HG03558 (cell line): ENCODE measurements around the gene MXD1.

Experiments
- ATAC-seq: cut with Tn5 transposase; IDR thresholded peaks from one replicate; pipeline ENCODE4 v1.9.1; 2021; ENCODE audit warnings: moderate number of reproducible peaks; ENCODE audit not compliant: unreplicated experiment; ENCODE audit errors: extremely low read depth

MXD1 gene

DNA sequence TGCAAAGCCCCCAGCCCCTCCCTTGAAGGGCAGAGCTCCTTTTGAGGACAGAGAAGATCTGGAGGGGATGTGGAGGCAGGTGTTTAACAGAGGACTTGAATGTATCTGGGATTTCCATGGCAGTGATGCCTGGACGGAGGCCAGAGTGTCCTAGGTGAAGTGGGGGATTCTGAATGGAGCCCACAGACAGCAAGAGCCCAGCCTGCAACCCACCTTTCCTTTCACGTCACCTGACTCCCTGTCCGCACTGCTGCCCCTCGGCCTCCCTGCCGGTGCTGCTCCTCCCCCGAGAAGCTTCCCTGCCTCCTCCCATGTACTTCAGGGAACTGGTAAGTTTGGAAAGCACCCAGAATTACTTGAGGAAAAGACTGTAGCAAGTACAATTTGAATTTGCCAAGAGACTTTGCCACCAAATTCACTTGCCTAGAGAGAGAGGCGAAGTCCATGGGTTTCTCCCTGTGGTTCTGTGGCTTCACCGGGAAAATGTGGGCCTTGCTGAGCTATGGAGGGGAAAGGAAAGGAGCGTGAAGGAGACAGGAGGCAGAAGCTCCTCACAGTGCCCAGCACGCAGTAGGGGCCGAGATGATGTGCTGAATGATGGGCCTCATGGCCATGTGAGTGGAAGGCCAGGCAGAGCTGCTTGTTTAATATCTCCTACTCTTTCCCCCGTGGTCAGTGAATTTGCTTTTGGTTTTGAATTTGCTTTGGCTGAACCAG is 60.4 kb downstream of the MXD1 start:
- no peak for ATAC-seq

DNA sequence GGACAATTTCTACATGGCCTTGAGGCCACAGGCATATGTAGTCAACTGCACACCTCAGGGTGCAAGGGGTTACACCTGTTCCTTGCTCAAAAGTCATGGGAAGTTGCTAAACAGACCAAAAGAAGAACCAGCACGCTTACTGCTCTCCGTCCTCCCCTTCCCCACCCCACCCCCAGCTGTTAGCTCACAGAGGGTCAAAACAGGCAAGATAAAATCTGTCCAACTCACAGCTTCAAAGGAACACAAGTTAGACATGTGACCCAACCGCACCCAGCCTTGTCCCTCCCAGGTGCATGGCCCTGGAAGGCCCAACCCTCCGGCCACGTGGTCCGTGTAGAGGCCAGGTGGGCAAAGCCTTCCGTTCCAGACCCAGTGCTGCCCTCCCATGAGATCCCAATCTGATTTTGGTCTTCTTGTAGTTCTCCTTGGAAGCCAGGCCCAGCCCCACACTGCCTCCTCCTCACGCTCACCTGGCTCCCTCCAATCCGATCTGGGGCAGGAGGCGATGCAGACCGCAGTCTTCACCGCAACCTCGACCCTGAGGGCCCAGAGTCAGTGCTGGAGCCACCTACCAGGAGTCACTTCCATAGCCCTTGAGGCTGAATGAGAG is 61.0 kb downstream of the MXD1 start:
- no peak for ATAC-seq

DNA sequence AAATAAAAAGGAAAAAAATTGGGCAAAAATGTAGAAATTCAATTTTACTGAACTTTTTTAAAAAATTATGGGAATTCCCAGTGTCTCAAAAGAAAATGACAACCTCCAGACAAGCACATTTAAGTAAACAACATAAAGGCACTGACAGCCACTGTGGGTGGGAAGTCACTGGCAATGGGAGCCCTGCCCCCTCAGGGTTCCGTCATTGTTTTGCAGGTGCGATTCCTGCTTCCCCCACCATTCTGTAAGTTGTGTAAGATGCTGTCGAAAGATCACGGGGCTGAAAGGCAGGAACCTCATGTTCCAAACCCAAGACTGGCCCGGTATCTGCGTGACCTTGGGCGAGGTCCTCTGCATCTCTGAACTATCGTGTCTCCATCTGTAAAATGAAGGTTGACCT is 62.3 kb downstream of the MXD1 start:
- no peak for ATAC-seq

DNA sequence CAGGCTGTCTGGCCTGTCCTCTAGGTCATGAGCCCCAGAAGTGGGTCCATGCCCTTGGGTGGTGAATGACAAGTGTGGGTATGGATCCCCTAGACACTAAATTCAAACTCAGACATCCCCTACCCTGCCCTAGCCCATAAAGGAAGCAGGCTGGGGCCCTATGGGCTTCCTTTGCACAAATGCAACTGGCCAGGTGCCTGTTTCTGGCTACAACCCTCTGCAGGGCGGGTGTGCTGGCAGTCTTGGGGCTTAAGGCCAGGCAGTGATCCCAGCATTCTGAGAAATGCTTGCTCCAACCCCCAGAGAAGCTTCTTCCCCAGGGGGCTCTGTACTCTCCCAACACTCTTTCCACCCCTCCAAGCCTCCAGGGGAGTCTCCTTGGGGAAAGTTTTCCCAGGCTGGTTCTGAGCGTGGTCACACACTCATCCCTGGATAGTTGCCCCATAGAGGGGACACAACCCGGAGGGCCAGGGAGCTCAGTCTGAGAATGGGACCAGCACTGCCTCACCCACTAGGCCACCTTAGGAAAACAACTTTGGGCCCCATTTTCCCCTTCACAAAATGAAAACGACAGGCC is 63.1 kb downstream of the MXD1 start:
- ATAC-seq, result no peak

DNA sequence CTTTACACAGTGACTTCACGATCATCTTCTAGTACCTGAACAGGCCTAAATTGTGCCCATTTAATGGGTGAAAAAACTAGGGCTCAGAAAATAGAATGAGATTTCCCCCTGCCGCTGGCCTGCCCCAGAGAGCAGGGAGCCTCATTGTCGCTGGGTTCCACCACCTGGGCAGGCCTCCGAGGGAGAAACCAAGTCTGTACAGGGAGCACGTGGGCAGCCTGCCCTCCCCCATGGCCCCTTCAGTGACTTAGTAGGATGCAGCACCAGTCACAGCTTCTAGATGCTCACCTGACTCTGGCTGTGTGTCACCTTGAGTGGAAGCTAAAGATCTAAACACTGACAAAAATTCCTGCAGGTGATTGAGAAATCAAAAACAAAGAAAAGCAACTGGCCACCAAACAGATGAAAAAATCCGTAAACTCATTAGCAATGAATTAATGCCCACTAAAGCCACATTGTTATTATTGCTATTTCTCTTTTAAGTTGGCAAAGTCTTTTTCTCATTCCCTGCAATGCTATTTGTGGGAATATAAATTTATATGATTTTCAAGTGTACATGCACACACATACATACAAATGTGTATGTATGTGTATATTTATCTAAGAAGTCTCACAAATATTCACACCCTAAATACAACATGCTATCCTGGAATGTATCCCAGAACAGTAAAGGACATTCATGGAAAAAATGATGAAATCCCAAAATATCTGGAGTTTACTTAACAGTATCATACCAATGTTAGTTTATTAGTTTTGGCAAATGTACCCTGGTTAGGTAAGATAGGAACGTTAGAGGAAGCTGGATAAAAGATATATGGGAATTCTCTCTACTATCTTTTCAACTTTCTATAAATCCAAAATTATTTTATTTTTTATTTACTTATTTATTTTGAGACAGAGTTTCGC is 65.2 kb downstream of the MXD1 start:
- no peak for ATAC-seq

DNA sequence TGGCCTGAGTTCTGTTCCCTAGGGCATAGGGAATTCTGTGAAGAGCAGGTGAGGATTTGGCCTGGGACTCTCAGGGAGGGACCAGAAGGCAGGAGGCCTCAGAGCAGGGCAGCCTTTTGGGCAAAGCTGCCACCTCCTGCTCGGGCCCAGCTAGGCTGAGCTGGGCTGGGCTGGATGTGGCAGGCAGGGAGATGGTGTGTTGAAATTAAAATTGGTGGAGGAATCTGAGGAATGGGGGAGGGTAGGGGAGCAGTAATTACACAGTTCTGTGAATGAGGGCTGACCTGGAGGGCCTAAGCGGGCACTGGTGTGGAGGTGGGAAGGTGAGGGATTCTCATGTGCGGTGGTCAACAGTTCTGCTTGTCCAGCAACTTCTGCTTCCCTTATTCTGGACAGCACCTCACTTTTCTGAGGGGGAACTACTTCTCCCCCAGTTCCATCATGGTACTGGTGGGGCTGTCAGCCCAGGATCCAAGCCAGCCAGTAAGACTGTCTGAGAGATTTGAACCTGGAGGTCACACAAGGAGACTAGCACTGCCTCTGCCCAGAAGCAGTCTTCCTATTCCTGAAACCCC is 68.6 kb downstream of the MXD1 start:
- no peak for ATAC-seq

DNA sequence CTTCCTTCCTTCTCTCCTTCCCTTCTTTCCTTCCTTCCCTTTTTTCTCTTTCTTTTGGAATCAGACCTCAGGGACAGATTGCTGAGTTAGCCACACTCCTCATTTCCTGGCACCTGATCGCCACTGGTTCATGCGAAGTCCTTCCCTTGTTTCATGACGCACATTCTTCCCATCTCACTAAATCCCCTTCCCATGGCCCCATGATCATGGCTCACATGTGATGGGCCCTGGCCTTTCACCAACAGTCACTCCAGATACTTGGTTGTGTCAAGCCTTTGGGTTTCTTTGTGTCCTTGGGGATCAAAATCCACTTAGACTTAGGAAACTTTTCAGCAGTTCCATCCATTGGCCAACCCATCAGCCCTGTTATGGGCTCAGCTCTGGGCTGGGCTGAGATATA is 70.3 kb downstream of the MXD1 start:
- ATAC-seq, result no peak

DNA sequence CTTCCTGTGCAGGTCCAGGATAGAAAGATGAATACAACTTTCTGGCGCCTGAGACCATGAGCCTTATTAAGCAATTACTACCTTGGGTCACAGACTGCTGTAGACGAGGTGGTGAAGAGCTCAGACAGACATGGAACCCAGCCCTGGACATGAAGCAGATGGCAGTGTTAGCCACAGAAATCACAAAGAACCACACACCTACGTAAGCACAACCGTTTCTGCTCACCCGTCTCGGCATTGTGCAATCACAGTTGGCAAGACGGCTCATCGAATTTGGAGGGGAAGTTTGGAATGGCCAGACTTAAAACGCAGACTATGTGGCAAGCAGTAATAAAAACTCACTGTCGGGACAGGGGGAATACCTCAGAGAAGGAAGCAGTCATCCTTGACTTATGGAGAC is 70.8 kb downstream of the MXD1 start:
- no peak for ATAC-seq

DNA sequence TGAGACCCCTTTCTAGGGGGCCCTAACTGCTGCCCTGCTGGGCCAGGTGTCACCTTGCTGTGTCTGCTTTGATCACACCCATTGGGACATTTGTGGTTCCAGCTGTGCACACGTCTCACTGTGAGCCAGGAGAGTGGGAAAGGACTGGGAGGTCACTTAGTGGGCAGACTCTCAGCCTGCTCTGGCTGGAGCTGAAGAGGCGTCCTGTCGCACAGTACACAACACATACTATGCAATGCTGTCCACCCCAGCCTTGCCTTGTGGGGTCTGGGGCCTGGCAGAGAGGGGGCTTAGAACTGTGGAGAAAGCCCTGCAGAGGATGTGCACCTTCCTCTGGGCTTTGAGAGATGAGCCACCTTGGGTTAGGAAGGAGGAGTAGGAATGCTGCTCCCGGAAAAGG is 71.8 kb downstream of the MXD1 start:
- no peak for ATAC-seq

DNA sequence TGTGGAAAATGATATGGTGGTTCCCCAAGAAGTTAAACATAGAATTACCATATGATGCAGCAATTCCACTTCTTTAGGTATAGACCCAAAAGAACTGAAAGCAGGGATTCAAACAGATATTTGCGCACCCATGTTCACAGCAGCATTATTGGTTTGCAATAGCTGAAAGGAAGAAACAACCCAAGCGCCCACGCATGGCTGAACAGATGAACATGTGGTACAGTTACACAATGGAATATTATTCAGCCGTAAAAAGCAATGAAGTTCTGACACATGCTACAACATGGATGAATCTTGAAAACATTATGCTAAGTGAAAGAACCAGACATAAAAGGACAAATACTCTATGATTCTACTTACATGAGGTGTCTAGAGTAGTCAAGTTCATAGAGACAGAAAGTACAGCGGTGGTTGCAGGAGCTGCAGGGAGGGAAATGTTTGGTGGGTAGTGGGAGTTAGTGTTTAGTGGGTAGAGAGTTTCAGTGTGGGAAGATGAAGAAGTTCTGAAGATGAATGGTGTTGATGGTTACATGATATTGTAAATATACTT is 73.3 kb downstream of the MXD1 start:
- no peak for ATAC-seq

DNA sequence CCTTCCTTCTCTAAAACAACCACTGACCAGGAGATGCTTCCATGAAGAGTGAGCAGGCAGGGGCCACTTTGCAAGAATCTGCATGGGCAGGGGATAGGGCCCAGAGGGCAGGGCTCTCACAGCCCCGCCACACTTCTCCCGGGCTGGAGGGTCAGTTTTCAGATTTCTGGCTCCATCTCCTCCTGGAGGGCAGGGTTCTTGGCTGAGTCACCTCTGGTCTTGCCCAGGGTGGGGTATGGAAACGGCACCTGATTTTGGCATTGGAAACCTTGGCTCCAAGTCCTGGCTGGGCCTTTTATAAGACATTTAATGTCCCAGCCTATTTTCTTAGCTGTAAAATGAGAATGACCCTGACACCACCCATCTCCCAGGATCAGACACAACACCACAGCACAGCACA is 74.1 kb downstream of the MXD1 start:
- no peak for ATAC-seq

DNA sequence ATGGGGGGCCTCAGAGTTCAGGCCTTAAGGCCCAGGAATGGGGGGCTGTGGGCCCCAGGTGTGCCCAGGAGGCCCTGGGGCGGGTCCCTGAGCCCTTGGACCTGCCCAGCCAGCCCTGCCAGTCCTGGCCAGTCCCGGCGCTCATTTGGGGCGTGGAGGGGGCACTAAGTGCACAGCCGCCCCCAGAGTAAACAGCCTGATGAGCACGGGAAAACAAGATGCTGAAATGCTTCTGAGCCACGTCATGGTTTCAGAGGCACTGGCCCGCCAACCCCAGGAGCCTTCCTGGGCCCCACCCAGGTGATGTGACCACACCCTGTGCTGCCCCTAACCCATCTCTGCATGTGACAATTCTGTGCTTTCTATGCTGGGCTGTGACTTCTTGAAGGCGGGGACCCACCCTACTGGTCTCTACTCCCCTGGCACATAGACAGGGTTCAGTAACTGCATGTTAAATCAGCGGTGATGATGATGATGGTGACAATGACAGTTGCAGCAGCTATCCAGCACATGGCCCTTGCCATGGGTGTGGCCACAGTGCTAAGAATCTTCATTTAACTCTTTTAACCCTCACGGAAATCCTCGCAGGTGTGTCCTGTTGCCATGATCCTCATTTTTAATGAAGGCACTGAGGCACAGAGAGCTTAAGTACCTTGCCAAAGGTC is 74.7 kb downstream of the MXD1 start:
- ATAC-seq, result no peak
